Stimulated activated CD4-positive, alpha-beta T cell treated with anti-CD3 and anti-CD28 coated beads, TNF-alpha, amount 100 ng/mL, for 1 hour (primary cell): ENCODE results near the gene KAT2B.
"Not testable (repeated sequence)": the region's sequence is repeated elsewhere in the genome, so short reads cannot be mapped to it uniquely, and the experiment has no call there.

Experiments used
- DNase-seq, 3 donors: peaks; one replicate each; pipeline ENCODE4 v3.0.0-alpha.2; 2020; ENCODE audit warnings: low read depth in 3 of 3, low spot score in 1 of 3

Gene KAT2B

GRCh38 chr3:20039765-20040547, at the start of gene KAT2B:
Gene KAT2B (plus strand): TSS chr3:20040446. CDS start chr3:20040478, 32 bp downstream.
- peak; percentile 60 to 71 (median 66) for DNase-seq

GRCh38 chr3:19994796-19995195, 45.5 kb upstream of the KAT2B start:
- DNase-seq = no peak

- DNase-seq = no peak
These were observed 42.7 kb upstream of the KAT2B start for GRCh38 chr3:19997502-19997901.

GRCh38 chr3:20001932-20002331, 38.3 kb upstream of the KAT2B start:
- no peak for DNase-seq

GRCh38 chr3:20007960-20008359, 32.3 kb upstream of the KAT2B start:
- no peak for DNase-seq

- no peak for DNase-seq
These were observed 31.6 kb upstream of the KAT2B start for GRCh38 chr3:20008646-20009045.

GRCh38 chr3:20012164-20012563, 28.1 kb upstream of the KAT2B start, which contains the start of gene PP2D1:
Gene PP2D1 (minus strand): TSS chr3:20012264. CDS start chr3:20012072, 192 bp downstream.
- DNase-seq = no peak

GRCh38 chr3:20013396-20013795, 26.9 kb upstream of the KAT2B start:
- DNase-seq = no peak

GRCh38 chr3:20015525-20015924, 24.7 kb upstream of the KAT2B start:
- DNase-seq = no peak

GRCh38 chr3:20016076-20016475, 24.2 kb upstream of the KAT2B start:
- DNase-seq = not testable (repeated sequence)

GRCh38 chr3:20022954-20023622, 17.2 kb upstream of the KAT2B start:
- no peak for DNase-seq

GRCh38 chr3:20023623-20024405, 16.4 kb upstream of the KAT2B start:
- no peak for DNase-seq

- DNase-seq = no peak
These were observed 13.1 kb upstream of the KAT2B start for GRCh38 chr3:20027136-20027535.

- DNase-seq = no peak
These were observed 11.3 kb upstream of the KAT2B start for GRCh38 chr3:20028905-20029331.

- not testable (repeated sequence) for DNase-seq
These were observed 8.3 kb upstream of the KAT2B start for GRCh38 chr3:20031939-20032338.

- DNase-seq = no peak
These were observed 5.2 kb upstream of the KAT2B start for GRCh38 chr3:20035019-20035418.

GRCh38 chr3:20037255-20037996, 2.8 kb upstream of the KAT2B start:
- no peak for DNase-seq

- DNase-seq = no peak
These were observed 1.4 kb upstream of the KAT2B start for GRCh38 chr3:20038699-20039465.

- no peak for DNase-seq
These were observed 831 bp upstream of the KAT2B start for GRCh38 chr3:20039466-20039764.

GRCh38 chr3:20040548-20041196, 426 bp downstream of the KAT2B start:
- peak in 2 of 3 donors; percentile 24 to 46 for DNase-seq
